ENCODE data around the gene FTSJ1. TPM values are rescaled to one million over a fixed set of nuclear protein-coding genes. Genes with fewer than 3 reads are reported as not detected.
A peak's percentile ranks its signal among the peaks of the same experiment; 100 is the strongest.

Gene FTSJ1
- total and polyA plus RNA-seq, 4 donors = 18.2 to 48.3 (median 44.8) TPM

- DNase-seq (no peak), ATAC-seq (ENCODE audit: insufficient read depth, low FRiP score) (no peak)
- H3K27ac ChIP-seq (ENCODE audit: low read depth in 1 of 2, low read length in 1 of 2) = no peak overlapping the region
- 79 to 87% methylated on average over 5 of the region's 5 CpGs for WGBS, 2 donors
- H3K9ac ChIP-seq (ENCODE audit: insufficient read depth in 1 of 2, low read length in 2 of 2) = no peak overlapping the region
- H3K4me3 ChIP-seq = no peak overlapping the region
- no peaks in the 10 kb centered on the region for H3K36me3 ChIP-seq (ENCODE audit: control insufficient read depth in 4 of 4, insufficient read depth in 4 of 4, low read length in 4 of 4)
- peaks cover 0 to 8% (median 0%) of the 10 kb centered on the region in 4 donors for H3K9me3 ChIP-seq (ENCODE audit: control insufficient read depth in 4 of 4, insufficient read depth in 3 of 4, low read length in 3 of 4)
- no peak for TF ChIP-seq CTCF (IDR thresholded peaks at IDR 0.05; ENCODE audit: control extremely low read depth, extremely low read depth)
- H3K4me1 ChIP-seq (ENCODE audit: control insufficient read depth in 5 of 5, insufficient read depth in 5 of 5, low read length in 5 of 5) = peaks cover 0 to 4% (median 0%) of the 10 kb centered on the region in 5 donors
- H3K27me3 ChIP-seq (ENCODE audit: control insufficient read depth in 3 of 3, insufficient read depth in 3 of 3, low read length in 2 of 3) = no peaks in the 10 kb centered on the region
Observed at GRCh38 chrX:48505481-48505880, 29.5 kb downstream of the FTSJ1 start.

GRCh38 chrX:48507246-48507645, 31.2 kb downstream of the FTSJ1 start:
- Histone ChIP-seq H3K4me1 (ENCODE audit: control insufficient read depth in 5 of 5, insufficient read depth in 5 of 5, low read length in 5 of 5) (peaks cover 0 to 4% (median 0%) of the 10 kb centered on the region in 5 donors), H3K9me3 (ENCODE audit: control insufficient read depth in 4 of 4, insufficient read depth in 3 of 4, low read length in 3 of 4) (peaks cover 0 to 8% (median 0%) of the 10 kb centered on the region in 4 donors), H3K27me3 (ENCODE audit: control insufficient read depth in 3 of 3, insufficient read depth in 3 of 3, low read length in 2 of 3) (no peaks in the 10 kb centered on the region), H3K9ac (ENCODE audit: insufficient read depth in 1 of 2, low read length in 2 of 2) (no peak overlapping the region), H3K4me3 (no peak overlapping the region), H3K27ac (ENCODE audit: low read depth in 1 of 2, low read length in 1 of 2) (no peak overlapping the region), H3K36me3 (ENCODE audit: control insufficient read depth in 4 of 4, insufficient read depth in 4 of 4, low read length in 4 of 4) (no peaks in the 10 kb centered on the region)
- DNase-seq (no peak), ATAC-seq (ENCODE audit: insufficient read depth, low FRiP score) (no peak)
- no peak for TF ChIP-seq CTCF (IDR thresholded peaks at IDR 0.05; ENCODE audit: control extremely low read depth, extremely low read depth)
- WGBS, 2 donors = 72 to 91% methylated on average over 5 of the region's 5 CpGs

GRCh38 chrX:48508400-48509244, 32.6 kb downstream of the FTSJ1 start, which contains the start of gene PORCN:
Gene PORCN, plus strand, starts transcription at chrX:48508992. Its CDS starts 829 bp downstream, at chrX:48509821.
- TF ChIP-seq CTCF (IDR thresholded peaks at IDR 0.05; ENCODE audit: control extremely low read depth, extremely low read depth) = no peak
- peak within 1 kb of the TSS; percentile 73 to 86 for H3K27ac ChIP-seq (ENCODE audit: low read depth in 1 of 2, low read length in 1 of 2)
- H3K4me3 ChIP-seq = peak within 1 kb of the TSS; percentile 76
- H3K27me3 ChIP-seq (ENCODE audit: control insufficient read depth in 3 of 3, insufficient read depth in 3 of 3, low read length in 2 of 3) = no peaks in the 10 kb centered on the region
- H3K36me3 ChIP-seq (ENCODE audit: control insufficient read depth in 4 of 4, insufficient read depth in 4 of 4, low read length in 4 of 4) = no peaks in the 10 kb centered on the region
- WGBS, 2 donors = 1 to 38% methylated on average over 31 to 65 of the region's 65 CpGs
- peaks cover 0 to 4% (median 0%) of the 10 kb centered on the region in 5 donors for H3K4me1 ChIP-seq (ENCODE audit: control insufficient read depth in 5 of 5, insufficient read depth in 5 of 5, low read length in 5 of 5)
- peaks cover 0 to 9% (median 0%) of the 10 kb centered on the region in 4 donors for H3K9me3 ChIP-seq (ENCODE audit: control insufficient read depth in 4 of 4, insufficient read depth in 3 of 4, low read length in 3 of 4)
- ATAC-seq (ENCODE audit: insufficient read depth, low FRiP score) (peak; percentile 93), DNase-seq (peak; percentile 69 to 79 (median 75))
- peak within 1 kb of the TSS in 1 of 2 donors; percentile 71 for H3K9ac ChIP-seq (ENCODE audit: insufficient read depth in 1 of 2, low read length in 2 of 2)
